Measurements from ENCODE around the gene PCDH9.

GRCh38 chr13:66655847-66656454 lies 574.2 kb downstream of the PCDH9 start:
- TF ChIP-seq POLR2A (IDR thresholded peaks at IDR 0.05; ENCODE audit: low read depth, low read length) (no peak), TAF1 (IDR thresholded peaks at IDR 0.05; ENCODE audit: borderline replicate concordance, low read depth, low read length) (no peak), POLR2AphosphoS5 (IDR thresholded peaks at IDR 0.05; ENCODE audit: low read depth, low read length) (no peak)
